ENCODE data around the gene GPR35.

GPR35 gene

DNA sequence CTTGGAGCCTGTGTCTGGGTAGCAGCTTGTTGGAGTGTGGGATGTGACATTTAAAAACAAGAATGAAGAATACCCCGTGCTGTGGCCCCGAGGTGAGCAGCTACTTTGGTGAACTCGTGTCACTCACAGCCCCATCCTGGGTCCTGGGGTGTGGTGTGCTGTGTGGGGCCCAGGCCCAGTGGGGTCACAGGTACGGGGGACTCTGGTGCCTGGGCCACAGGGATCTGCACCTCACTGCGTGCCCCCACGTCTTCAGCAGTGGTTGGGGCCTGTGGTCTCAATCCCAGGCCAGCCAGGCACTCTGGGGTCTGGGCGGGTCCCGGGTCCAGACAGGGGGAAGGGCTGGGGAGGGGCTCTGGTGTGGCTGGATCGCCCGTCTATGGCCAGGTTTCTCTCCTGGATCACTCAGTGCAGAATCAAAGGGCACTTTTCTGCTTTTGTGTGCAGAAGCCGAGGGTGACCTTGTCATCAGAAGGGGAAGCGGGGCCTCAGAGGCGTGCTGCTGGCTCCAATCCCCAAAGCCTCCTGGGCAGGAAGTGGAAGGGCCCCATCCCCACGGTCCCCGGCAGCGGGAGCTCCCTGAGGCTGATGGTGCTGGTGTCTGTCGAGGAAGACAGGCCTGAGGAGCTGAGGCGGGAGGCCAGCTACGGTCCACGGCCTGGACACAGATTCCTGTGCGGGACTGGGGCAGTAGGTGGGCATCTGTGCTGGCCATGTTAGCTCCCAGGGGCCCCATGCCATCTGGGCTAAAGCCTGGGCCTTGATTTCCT lies 1.4 kb downstream of the GPR35 start:
- no peak for DNase-seq

DNA sequence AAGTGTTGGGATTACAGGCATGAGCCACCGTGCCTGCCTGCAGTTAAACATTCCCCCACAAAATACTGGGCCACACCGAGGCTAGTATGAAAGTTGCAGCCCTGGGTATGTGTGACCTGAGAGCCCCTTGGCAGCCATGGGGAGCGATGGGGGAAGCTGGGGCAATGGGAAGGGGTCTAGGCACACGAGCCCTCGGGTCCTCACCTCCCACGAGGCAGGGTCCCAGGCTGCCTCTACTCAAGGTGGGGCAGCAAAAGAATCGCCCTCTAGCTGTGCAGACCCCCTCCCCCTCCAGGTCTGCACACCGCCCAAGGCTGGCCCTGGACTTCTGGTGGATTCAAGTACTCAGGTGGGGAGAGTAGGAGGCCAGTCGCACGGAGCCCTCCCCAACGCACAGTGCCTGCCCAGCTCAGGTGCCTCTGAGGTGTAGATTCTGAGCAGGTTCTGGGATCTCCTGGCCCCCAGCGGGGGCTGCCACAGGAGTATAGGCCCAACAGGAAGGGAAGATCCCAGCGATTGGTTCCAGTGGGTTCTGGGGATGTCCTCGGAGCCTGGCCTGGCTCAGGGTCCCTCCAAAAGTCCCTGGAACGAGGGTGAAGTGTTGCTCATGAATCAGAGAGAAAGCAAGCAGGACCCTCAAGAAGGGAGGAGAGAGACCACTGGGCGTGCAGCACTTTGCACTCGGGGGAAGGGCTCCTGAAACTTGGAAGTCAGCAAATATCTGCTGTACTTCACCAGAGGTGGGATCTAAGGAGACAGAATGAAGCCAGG lies 2.6 kb downstream of the GPR35 start:
- no peak for DNase-seq

DNA sequence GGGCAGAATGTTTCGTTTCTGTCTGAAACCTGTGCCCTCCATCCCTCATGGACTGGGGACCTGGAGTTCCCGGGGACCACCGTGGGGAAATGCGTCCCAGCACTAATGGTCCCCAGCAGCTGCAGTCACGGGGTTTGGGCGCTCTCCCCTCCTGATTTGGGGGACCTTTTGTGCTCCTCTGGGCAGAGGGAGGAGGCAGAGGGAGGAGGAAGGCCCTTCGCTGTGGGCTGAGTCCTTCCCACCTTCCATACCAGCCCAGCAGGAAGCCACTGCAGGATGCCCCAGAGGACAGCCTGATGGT lies 3.2 kb downstream of the GPR35 start:
- no peak for DNase-seq

DNA sequence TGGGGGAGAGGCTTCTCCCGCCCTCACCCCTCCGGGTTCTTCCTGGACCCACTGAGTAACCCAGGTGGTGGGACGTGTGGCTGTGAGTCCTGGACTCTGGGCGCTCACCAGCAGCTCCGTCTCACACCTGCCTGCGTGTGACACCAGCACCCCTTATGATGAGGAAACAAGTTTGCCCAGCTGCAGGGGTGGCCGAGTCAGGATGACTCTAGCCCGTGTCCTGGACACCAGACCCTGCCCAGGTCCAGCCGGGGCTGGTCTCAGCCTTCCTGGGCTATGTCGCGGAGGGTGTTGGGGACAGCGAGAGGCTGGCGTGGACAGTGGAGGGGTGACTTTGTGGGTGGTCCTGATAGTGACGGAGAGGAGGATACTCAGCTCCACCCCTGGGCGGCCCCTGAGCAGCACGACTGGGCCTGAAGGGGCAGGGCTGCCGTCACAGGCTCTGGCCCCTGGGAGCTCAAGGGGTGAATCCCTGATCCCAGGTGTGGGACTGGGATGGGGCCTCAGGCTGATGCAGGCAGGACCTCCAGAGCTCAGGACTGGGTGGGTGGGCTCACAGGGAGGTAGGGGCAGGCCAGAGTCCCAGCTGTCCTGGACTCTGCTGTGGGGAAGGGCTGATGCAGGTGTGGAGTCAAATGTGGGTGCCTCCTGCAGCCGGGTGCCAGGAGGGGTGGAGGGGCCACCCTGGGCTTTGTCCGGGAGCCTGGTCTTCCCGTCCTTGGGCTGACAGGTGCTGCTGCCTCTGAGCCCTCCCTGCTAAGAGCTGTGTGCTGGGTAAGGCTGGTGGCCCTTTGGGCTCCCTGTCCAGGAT lies 3.7 kb downstream of the GPR35 start:
- DNase-seq: no peak

DNA sequence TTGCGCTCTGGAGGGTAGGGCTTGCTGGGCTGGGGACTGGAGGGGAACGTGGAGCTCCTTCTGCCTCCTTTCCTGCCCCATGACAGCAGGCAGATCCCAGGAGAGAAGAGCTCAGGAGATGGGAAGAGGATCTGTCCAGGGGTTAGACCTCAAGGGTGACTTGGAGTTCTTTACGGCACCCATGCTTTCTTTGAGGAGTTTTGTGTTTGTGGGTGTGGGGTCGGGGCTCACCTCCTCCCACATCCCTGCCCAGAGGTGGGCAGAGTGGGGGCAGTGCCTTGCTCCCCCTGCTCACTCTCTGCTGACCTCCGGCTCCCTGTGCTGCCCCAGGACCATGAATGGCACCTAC lies 4.3 kb downstream of the GPR35 start:
- no peak for DNase-seq

DNA sequence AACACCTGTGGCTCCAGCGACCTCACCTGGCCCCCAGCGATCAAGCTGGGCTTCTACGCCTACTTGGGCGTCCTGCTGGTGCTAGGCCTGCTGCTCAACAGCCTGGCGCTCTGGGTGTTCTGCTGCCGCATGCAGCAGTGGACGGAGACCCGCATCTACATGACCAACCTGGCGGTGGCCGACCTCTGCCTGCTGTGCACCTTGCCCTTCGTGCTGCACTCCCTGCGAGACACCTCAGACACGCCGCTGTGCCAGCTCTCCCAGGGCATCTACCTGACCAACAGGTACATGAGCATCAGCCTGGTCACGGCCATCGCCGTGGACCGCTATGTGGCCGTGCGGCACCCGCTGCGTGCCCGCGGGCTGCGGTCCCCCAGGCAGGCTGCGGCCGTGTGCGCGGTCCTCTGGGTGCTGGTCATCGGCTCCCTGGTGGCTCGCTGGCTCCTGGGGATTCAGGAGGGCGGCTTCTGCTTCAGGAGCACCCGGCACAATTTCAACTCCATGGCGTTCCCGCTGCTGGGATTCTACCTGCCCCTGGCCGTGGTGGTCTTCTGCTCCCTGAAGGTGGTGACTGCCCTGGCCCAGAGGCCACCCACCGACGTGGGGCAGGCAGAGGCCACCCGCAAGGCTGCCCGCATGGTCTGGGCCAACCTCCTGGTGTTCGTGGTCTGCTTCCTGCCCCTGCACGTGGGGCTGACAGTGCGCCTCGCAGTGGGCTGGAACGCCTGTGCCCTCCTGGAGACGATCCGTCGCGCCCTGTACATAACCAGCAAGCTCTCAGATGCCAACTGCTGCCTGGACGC lies 4.9 kb downstream of the GPR35 start:
- peak in 1 of 2 experiments; percentile 20 for DNase-seq

DNA sequence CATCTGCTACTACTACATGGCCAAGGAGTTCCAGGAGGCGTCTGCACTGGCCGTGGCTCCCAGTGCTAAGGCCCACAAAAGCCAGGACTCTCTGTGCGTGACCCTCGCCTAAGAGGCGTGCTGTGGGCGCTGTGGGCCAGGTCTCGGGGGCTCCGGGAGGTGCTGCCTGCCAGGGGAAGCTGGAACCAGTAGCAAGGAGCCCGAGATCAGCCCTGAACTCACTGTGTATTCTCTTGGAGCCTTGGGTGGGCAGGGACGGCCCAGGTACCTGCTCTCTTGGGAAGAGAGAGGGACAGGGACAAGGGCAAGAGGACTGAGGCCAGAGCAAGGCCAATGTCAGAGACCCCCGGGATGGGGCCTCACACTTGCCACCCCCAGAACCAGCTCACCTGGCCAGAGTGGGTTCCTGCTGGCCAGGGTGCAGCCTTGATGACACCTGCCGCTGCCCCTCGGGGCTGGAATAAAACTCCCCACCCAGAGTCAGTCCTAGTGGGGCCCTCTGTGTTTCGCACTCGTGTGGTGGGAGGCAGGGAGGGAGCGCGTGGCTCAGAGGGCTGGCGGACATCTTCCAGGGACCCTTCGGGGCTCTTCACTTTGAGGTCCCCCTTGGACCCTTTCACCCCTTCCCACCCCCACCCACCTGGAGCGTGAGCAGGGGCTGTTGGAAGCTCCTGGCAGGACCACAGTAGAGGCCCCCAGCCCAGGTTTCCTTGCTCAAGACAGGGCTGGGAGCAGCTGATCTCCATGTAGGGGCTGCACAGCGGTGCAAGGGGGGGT lies 5.7 kb downstream of the GPR35 start:
- DNase-seq: no peak

DNA sequence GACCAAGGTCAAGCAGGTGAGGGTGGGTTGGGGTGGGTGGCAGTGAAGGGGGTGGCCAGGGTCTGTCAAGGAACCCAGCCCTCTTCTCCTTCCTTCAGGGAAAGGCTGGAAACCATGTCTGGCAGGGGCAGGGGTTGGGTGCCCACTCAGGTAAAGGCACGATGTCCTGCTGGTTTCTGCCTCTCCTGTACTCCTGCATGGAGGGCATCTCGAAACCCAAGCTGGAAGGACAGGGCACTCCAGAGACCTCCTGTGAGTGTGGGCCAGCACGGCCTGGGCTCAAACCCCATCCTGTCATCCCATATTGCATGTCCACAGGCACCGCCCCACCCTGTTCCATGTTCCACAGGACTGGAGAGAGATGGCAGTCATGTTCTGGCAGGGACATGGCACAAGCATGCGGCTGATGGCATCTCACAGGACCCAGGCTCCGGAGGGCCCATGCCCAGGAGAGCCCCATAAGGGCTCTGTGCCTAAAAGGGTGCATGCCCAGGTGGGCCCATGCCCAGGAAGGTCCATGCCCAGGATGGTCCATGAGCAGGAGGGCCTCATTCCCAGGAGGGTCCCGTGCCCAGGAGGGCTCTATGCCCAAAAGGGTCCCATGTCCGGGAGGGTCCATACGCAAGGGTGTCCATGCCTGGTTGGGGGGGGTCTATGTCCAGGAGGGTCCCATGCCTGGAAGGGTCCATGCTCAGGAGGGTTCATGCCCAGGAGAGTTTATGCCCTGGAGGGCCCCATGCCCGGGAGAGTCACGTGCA lies 6.4 kb downstream of the GPR35 start:
- no peak for DNase-seq

DNA sequence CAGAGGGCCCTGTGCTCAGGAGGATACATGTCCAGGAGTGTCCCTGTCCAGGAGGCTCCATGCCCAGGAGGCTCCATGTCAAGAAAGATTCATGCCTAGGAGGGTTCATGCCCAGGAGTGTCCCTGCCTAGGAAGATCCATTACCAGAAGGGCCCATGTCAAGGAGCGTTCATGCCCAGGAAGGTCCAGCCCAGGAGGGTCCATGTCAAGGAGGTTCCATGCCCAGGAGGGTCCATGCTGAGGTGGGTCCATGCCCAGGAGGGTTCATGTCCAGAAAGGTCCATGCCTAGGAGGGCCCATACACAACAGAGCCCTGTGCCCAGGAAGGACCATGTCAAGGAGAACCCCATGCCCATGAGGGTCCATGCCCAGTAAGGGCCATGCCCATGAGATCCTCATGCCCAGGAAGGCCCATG lies 7.0 kb downstream of the GPR35 start:
- DNase-seq: no peak

DNA sequence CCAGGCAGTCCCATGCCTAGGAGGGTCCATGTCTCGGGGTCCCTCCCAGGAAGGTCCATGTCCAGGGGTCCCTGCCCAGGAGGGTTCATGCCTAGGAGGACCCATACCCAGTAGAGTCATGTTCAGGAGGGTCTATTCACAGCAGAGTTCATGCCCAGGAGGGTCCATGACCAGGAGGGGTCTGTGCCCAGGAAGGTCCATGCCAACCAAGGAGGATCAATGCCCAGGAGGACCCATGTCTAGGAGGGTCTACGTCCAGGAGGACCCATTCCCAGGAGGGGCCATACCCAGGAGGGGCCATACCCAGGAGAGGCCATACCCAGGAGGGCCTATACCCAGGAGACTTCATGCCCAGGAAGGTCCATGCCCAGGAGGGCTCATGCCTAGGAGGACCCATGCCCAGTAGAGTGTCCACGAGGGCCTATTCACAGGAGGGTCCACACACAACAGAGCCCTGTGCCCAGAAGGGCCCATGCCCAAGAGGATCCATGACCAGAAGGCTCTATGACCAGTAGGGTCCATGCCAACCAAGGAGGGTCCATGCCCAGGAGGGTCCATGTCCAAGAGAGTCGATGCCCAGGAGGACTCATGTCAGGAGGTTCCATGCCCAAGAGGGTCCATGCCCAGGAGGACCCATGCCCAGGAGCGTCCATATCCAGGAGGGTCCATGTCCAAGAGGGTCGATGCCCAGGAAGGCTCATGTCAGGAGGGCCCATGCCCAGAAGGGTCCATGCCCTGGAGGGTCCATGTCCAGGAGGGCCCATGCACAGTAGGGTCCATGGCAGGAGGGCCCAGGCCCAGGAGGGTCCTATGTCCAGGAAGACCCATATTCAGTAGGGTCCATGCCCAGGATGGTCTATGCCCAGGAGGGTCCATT lies 10.1 kb downstream of the GPR35 start:
- DNase-seq: no peak

DNA sequence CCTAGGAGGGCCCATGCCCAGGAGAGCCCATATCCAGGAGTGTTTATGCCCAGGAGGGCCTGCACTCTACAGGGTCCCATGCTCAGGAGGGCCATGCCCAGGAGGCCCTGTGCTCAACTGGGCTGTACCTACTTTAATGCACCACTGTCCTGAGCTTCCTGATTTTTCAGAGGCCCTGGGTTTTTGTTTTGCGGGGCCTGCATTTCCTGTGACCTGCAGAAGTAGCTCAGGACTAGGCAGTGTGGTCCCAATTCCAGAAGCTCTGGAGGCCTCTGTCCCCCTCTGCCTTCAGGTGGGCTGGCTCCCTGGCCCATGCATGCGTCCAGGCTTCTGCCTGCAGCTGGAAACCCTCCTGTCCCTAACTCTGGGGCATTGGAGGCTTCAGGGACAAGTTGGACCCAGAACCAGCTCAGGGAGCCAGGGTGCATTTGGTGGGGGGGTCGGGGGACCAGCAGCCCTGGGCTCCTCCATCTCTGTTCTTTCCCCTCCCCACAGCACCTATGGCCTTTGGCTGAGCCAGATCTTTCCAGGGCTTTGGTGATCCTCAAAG lies 10.8 kb downstream of the GPR35 start:
- no peak for DNase-seq

DNA sequence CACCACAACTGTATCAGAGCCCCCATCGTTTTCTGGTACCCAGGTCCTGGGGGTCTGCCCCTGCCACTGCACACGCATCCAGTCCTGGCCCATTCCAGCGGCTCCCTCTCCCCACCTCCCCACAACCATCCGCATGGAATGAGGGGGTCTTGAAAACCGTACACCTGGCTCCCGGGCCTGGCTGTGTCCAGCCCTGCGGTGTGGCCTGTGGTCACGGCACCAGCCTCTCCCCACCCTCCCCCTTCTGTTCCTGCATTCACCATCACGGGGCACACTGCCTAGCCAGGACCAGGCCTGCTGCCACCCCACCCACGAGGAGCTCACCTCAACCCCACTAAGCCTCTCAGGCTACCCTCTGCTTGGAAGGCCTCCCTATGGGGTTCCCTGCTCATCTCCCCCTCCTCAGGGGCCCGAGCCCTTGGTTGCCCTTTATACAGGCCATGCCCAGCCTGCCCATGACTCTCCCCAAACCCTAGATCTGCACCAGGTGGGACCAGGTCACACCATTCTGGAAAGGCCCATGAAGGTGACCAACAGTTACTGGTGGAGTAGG lies 11.4 kb downstream of the GPR35 start:
- DNase-seq: no peak

DNA sequence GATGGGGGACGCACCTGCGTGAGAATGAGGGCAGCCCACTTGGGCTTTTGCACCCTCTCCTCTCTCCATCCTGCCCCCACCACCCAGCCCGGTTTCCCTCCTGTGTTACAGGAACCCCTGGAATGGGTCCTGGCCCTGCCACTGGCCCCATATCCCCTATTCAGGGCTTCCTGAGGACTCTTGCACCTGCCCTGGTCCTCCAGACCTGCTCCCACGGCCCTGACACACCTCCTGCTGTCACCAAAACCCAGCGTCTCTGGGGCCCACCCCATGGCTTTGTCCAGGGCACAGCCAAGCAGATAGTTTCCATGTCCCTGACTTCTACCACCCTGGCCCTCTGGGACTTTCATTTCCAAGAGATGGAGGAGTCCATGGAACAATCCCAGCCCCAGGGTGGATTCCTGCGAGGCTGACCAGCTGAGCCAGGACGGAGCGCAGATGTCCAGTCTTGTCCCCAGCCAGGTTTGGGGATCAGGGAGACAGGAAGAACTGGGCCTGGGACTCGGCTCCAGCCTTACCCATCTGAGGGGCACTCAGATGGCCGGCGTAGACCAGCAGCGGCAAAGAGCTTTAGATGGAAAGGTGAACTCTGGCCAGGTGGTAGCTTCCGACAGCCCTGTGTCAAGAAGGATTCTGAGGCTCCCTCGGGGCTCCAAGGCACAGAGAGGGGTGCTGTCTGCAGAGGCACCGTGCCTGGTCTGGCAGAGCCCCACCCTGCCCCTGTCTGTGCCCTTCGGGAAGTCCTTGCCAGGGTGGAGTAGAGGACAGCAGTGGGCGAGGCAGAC lies 12.0 kb downstream of the GPR35 start:
- no peak for DNase-seq

DNA sequence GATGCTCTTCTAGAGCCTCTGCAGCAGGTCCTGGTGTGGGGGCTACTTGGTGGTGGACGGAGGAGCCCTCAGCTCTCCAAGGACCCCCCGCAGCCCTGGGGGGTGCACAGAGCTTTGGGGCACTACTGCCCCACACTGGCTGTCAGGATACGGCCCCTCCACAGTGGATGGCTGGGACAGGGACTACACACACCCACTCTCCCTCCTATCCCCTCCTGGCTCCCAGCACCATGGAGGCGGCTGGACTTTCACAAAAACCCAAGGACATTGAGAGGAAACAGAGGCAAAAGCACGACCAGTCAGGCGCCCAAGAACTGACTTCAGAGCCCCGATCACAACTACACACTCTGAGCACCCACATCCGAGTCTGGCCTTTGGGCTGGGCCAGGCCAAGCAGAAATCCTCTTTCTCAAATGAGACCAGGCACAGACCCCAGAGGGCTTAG lies 12.6 kb downstream of the GPR35 start:
- no peak for DNase-seq

DNA sequence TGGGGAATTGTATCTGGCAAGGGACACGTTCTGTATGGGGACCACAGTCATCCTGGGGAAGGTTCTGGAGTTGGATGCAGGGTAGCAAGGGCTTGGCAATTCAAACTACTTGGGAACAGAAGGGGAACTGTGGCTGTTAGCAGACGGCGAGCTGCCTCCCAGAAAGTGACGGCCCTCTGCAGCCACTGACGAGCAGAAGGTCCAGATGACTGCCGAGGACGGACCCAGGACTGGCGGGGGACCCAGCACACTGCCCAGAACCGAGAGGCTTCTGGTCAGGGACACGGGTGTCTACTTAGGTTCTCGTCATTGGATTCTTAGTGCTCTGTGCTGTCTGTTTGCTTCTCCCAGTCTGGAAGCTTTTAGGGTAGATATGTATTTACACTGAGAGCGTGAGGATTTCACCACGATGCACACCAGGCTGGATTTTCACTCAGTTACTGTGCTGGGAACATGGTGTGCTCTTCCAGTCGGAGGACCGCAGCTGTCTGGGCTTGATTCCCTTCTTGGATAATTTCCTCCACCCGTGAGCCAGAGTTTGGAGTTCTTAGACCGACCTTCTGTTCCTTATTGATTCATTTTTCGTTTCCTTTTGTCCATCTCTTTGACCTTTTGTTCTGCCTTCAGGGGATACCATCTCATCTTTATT lies 13.4 kb downstream of the GPR35 start:
- no peak for DNase-seq

DNA sequence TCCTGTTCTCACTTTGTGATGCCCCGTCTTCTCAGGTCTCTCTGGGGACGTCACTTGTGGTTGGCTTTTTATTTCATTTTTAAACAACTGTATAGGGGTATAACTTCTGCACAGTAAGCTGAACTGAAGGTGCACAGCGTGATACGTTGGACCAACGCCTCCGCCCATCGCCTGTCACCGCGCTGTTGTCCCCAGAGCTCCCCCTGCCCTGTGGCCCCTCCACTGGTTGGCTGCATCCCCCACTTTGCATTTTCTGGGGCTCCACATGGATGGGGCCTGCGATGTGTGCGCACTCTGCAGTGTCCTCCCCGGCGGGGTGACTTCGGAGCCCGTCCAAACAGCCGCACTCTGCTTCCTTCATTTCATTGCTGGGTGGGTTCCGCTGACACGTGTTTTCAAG lies 14.3 kb downstream of the GPR35 start:
- no peak for DNase-seq

DNA sequence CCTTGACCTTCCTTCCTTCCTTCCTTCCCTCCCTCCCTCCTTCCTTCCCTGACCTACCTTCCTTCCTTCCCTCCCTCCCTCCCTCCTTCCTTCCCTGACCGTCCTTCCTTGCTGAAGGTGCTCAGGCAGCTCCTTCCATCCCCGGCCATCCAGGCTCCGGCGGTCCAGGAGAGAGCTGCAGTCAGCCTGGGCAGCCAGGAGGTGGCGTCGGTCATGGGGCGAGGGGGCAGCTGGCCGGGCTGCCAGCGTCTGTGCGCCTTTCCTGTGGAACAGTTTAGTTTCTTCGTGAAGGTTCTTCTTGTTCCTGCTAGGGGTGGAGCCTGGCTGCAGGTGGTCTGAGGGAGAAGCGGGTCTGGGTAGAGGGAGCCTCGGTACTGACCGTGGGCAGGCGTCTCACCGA lies 15.7 kb downstream of the GPR35 start:
- DNase-seq: peak in 1 of 2 experiments; percentile 48

Measured in NCI-H524 (cell line).